ENCODE results near the gene NRARP. TPM values are rescaled to one million over a fixed set of nuclear protein-coding genes. Genes with fewer than 3 reads are reported as not detected.

Gene NRARP
- total RNA-seq, 1 donor from 2014 or later = 2.1 TPM

GRCh38 chr9:137251194-137251461 is 50.9 kb downstream of the NRARP start, which contains the start of gene STPG3:
Gene STPG3 (plus strand): TSS chr9:137251286. CDS start chr9:137251287, 1 bp downstream.
- Histone ChIP-seq H3K27me3 (ENCODE audit: control insufficient read depth in 3 of 3, insufficient read depth in 3 of 3, low read length in 3 of 3) (peaks cover 0 to 2% (median 0%) of the 10 kb centered on the region in 3 donors), H3K4me1 (ENCODE audit: control insufficient read depth in 3 of 3, insufficient read depth in 3 of 3, low read length in 3 of 3) (peaks cover 20 to 39% (median 33%) of the 10 kb centered on the region in 3 donors), H3K27ac (ENCODE audit: low read depth, low read length) (no peak within 1 kb of the TSS), H3K9me3 (ENCODE audit: control insufficient read depth in 3 of 3, low read length in 3 of 3) (no peaks in the 10 kb centered on the region), H3K4me3 (ENCODE audit: low read length in 3 of 3) (no peak within 1 kb of the TSS), H3K36me3 (ENCODE audit: control insufficient read depth in 3 of 3, insufficient read depth in 3 of 3, low read length in 3 of 3) (peaks cover 0 to under 1% (median under 1%) of the 10 kb centered on the region in 3 donors), H3K9ac (ENCODE audit: low read depth in 1 of 3, low read length in 3 of 3) (peak within 1 kb of the TSS in 2 of 3 donors; percentile 33 to 43)

- Histone ChIP-seq H3K4me3 (ENCODE audit: low read length in 3 of 3) (no peak overlapping the region), H3K36me3 (ENCODE audit: control insufficient read depth in 3 of 3, insufficient read depth in 3 of 3, low read length in 3 of 3) (no peaks in the 10 kb centered on the region), H3K27me3 (ENCODE audit: control insufficient read depth in 3 of 3, insufficient read depth in 3 of 3, low read length in 3 of 3) (peaks cover 0 to 2% (median 0%) of the 10 kb centered on the region in 3 donors), H3K27ac (ENCODE audit: low read depth, low read length) (no peak overlapping the region), H3K9ac (ENCODE audit: low read depth in 1 of 3, low read length in 3 of 3) (peak overlapping the region in 2 of 3 donors; percentile 33 to 43), H3K4me1 (ENCODE audit: control insufficient read depth in 3 of 3, insufficient read depth in 3 of 3, low read length in 3 of 3) (peaks cover 15 to 39% (median 30%) of the 10 kb centered on the region in 3 donors), H3K9me3 (ENCODE audit: control insufficient read depth in 3 of 3, low read length in 3 of 3) (no peaks in the 10 kb centered on the region)
These were observed 51.5 kb downstream of the NRARP start for GRCh38 chr9:137250329-137251193.

Other genes starting within 250 kb of the NRARP start
- gene ENTPD2, start 248.2 kb downstream of the NRARP start, total RNA-seq = 5.2 TPM
- 1.0 TPM for gene SAPCD2, start 231.7 kb downstream of the NRARP start, total RNA-seq
- gene UAP1L1, start 224.8 kb downstream of the NRARP start, total RNA-seq = 1.0 TPM
- gene MAN1B1, start 215.3 kb downstream of the NRARP start, total RNA-seq = 31.8 TPM
- gene DPP7, start 187.5 kb downstream of the NRARP start, total RNA-seq = 19.8 TPM
- not detected for gene GRIN1, start 163.1 kb downstream of the NRARP start, total RNA-seq
- gene LRRC26, start 132.2 kb downstream of the NRARP start, total RNA-seq = not detected
- gene TMEM210, start 130.2 kb downstream of the NRARP start, total RNA-seq = not detected
- gene ANAPC2, start 113.7 kb downstream of the NRARP start, total RNA-seq = 21.4 TPM
- gene SSNA1, start 113.6 kb downstream of the NRARP start, total RNA-seq = 47.0 TPM
- gene TPRN, start 101.5 kb downstream of the NRARP start, total RNA-seq = 2.6 TPM
- gene TMEM203, start 96.6 kb downstream of the NRARP start, total RNA-seq = 32.9 TPM
- gene NDOR1, start 96.6 kb downstream of the NRARP start, total RNA-seq = 4.7 TPM
- gene RNF208, start 80.0 kb downstream of the NRARP start, total RNA-seq = not detected
- not detected for gene CYSRT1, start 77.1 kb downstream of the NRARP start, total RNA-seq
- gene RNF224, start 74.8 kb downstream of the NRARP start, total RNA-seq = not detected
- not detected for gene SLC34A3, start 71.4 kb downstream of the NRARP start, total RNA-seq
- 97.1 TPM for gene TUBB4B, start 61.0 kb downstream of the NRARP start, total RNA-seq
- gene STPG3, start 51.0 kb downstream of the NRARP start, total RNA-seq = not detected
- 33.9 TPM for gene NELFB, start 46.9 kb downstream of the NRARP start, total RNA-seq
- 2.1 TPM for gene TOR4A, start 24.5 kb downstream of the NRARP start, total RNA-seq
- 8.4 TPM for gene EXD3, start 120.9 kb upstream of the NRARP start, total RNA-seq
- 0.52 TPM for gene NOXA1, start 121.1 kb upstream of the NRARP start, total RNA-seq
- not detected for gene ENTPD8, start 139.1 kb upstream of the NRARP start, total RNA-seq
- 4.2 TPM for gene NSMF, start 157.1 kb upstream of the NRARP start, total RNA-seq
- 1.0 TPM for gene PNPLA7, start 248.1 kb upstream of the NRARP start, total RNA-seq
- 32.9 TPM for gene MRPL41, start 249.6 kb upstream of the NRARP start, total RNA-seq

Measured in skeletal muscle tissue (tissue), 4 donors.